Retinal pigment epithelial cell (primary cell): Measurements from ENCODE around the gene ARID2.

ENCODE experiments used
- DNase-seq: peaks from one replicate; pipeline ENCODE4 v3.0.0-alpha.2; 2010; ENCODE audit warnings: low read depth
- H3K4me3 ChIP-seq: 2 replicates; pipeline ENCODE4 v1.5.1; 2011; ENCODE audit warnings: mild to moderate bottlenecking, low read length, control low read depth, moderate library complexity
- TF ChIP-seq, protein P1 (sequence below): conservative IDR thresholded peaks from 2 replicates; pipeline ENCODE4 v1.5.1; 2011; ENCODE audit warnings: low read depth, low read length, control low read depth, inconsistent platforms

Gene ARID2

GRCh38 chr12:45704968-45705367 lies 24.5 kb upstream of the ARID2 start:
- DNase-seq: no peak
- H3K4me3 ChIP-seq: no peak overlapping the region
- TF ChIP-seq, protein P1, sequence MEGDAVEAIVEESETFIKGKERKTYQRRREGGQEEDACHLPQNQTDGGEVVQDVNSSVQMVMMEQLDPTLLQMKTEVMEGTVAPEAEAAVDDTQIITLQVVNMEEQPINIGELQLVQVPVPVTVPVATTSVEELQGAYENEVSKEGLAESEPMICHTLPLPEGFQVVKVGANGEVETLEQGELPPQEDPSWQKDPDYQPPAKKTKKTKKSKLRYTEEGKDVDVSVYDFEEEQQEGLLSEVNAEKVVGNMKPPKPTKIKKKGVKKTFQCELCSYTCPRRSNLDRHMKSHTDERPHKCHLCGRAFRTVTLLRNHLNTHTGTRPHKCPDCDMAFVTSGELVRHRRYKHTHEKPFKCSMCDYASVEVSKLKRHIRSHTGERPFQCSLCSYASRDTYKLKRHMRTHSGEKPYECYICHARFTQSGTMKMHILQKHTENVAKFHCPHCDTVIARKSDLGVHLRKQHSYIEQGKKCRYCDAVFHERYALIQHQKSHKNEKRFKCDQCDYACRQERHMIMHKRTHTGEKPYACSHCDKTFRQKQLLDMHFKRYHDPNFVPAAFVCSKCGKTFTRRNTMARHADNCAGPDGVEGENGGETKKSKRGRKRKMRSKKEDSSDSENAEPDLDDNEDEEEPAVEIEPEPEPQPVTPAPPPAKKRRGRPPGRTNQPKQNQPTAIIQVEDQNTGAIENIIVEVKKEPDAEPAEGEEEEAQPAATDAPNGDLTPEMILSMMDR: no peak

DNA sequence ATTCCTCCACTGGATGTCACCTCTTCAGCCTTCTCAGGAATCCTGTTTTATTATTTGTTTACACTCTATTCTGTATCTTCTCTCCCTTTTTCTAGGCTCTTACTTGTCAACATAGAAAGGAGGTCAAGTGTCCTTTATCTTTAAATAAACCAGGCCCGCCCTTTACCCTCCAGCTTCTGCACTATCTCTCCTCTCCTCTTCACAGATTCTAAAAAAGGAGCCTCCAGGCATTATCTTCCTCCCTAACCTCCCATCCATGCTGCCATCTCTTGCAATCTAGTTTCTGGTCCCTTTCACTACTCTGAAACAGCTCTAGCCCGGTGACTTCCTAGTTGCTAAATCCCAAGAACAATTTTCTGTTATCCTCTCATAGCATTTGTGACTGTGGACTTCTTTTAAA lies 24.1 kb upstream of the ARID2 start:
- no peak for DNase-seq
- TF ChIP-seq, protein P1: no peak
- H3K4me3 ChIP-seq: no peak overlapping the region

- TF ChIP-seq, protein P1: no peak
- DNase-seq: no peak
- H3K4me3 ChIP-seq: no peak overlapping the region
These were observed 22.2 kb upstream of the ARID2 start for GRCh38 chr12:45707241-45707857.

DNA sequence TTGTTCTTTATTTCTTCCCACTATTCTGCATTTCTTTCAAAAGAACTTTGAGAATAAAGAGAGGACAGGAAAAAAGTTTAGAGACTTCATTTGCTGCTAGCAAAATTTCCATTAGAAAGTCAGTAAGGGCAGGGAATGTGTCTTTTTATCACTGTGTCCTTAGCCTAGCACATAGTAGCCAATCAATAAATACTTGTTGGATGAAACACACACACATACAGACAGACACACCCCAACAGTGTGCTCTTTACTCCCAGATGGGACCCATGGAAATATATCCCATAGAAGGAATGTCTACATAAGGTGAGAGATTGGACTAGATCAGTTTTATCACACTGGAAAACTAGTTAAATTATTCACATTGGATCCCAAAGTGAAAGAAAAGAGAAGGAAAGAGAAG lies 21.1 kb upstream of the ARID2 start:
- DNase-seq: no peak
- TF ChIP-seq, protein P1: no peak
- no peak overlapping the region for H3K4me3 ChIP-seq

DNA sequence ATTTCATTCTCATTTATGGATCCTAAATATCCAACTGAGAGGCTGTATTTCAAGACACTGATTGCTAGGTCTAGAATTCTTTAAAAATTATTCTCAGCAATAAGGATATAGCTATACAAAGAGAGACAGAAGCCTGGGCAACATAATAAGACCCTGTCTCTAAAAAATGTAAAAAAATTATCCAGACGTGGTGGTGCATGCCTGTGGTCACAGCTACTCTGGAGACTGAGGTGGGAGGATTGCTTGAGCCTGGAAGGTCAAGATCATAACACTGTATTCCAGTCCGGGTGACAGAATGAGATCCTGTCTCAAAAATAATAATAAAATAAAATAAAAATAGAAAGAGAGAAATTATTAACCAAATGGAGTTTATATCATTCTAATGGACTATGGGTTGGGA lies 20.6 kb upstream of the ARID2 start:
- no peak for DNase-seq

GRCh38 chr12:45712319-45712718 lies 17.2 kb upstream of the ARID2 start:
- TF ChIP-seq, protein P1: no peak
- no peak overlapping the region for H3K4me3 ChIP-seq
- no peak for DNase-seq

More for the DNA sequence above, 20.6 kb upstream of the ARID2 start:
- TF ChIP-seq, protein P1: no peak
- H3K4me3 ChIP-seq: no peak overlapping the region

DNA sequence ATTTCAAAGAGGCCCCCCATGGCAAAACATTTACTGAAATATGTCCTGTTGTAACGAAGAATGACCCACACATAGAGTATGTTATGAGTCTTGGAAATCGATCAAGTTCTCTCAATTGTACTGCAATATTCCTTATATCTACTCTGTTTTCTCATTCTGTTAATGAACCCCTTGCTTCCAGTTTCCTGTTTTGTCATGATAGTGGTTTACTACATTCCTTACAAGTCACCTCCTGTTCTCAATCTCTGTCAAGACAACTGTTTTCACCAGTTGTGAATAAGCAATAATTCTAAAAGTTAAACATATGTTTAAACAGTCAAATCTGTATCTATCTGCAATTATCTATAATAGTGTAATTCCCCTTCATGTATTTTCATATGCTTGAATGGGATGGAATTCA lies 16.4 kb upstream of the ARID2 start:
- H3K4me3 ChIP-seq: no peak overlapping the region
- no peak for DNase-seq
- TF ChIP-seq, protein P1: no peak
